GM12873 (cell line): ENCODE data around the gene RHOBTB3.

ENCODE experiments used
- TF ChIP-seq, protein P1 (sequence below): IDR thresholded peaks from 2 replicates; pipeline ENCODE4 v1.5.1; 2012; ENCODE audit warnings: low read depth, mild to moderate bottlenecking, moderate library complexity, low read length, control low read depth; ENCODE audit not compliant: insufficient read depth; ENCODE audit errors: missing control alignments

Gene RHOBTB3

DNA sequence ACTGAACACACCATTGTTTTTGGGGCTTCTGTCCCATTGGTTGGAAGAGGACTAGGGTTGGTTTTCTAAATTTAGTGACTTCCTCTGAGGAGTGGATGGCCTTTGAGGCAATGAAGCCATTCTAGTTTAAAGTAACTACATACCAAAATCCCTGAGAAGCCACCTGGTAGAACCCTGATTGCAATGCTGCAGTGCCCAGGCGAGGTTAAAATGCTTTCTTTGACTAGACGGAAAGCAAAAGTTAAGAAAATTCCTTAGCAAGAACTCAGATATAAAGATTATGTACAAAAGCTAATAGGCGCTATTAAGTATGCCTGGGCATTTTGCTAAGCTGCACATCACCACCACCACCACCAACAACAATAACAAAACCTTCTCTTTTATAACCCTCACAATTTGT is 70.8 kb downstream of the RHOBTB3 start:
- TF ChIP-seq, protein P1, sequence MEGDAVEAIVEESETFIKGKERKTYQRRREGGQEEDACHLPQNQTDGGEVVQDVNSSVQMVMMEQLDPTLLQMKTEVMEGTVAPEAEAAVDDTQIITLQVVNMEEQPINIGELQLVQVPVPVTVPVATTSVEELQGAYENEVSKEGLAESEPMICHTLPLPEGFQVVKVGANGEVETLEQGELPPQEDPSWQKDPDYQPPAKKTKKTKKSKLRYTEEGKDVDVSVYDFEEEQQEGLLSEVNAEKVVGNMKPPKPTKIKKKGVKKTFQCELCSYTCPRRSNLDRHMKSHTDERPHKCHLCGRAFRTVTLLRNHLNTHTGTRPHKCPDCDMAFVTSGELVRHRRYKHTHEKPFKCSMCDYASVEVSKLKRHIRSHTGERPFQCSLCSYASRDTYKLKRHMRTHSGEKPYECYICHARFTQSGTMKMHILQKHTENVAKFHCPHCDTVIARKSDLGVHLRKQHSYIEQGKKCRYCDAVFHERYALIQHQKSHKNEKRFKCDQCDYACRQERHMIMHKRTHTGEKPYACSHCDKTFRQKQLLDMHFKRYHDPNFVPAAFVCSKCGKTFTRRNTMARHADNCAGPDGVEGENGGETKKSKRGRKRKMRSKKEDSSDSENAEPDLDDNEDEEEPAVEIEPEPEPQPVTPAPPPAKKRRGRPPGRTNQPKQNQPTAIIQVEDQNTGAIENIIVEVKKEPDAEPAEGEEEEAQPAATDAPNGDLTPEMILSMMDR: no peak

DNA sequence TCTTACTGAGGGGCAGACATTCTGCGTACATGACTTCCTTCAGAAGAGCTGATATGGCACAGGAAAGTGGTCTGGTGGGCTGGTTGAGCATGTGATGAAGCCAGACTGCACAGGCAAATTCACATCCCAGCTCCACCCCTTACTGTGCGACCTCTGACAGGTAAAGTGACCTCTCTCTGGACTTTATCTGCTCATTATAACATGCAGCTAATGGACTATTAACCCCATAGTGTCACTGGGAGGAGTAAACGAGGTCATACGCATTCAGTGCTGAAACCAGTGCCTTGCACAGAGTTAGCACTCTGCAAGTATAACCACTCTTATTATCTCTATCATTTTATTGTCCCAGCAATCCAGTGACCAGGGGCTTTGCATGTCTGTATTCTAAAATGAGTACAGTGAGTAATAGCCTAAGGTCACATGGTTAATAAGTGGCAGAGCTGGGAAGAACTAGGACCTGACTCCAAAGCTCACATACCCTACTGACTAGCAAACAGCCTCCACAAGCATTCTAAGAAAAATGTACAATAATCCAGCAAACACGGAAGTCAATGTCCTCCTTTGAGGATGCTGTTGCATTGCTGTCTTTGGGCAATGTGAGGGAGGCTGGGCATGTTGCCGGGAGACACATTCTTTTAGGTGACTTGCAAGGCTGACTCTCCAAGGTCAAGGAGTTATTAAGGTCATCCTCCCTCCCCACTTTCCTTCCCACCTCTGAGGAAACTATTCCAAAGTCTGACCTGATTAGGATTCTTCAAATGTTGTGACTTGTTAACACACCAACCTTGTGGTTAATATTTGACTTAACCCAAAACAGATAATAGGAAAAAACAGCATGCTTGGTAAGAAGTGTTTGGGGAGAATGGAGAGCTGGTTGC is 72.4 kb downstream of the RHOBTB3 start:
- TF ChIP-seq, protein P1: no peak

DNA sequence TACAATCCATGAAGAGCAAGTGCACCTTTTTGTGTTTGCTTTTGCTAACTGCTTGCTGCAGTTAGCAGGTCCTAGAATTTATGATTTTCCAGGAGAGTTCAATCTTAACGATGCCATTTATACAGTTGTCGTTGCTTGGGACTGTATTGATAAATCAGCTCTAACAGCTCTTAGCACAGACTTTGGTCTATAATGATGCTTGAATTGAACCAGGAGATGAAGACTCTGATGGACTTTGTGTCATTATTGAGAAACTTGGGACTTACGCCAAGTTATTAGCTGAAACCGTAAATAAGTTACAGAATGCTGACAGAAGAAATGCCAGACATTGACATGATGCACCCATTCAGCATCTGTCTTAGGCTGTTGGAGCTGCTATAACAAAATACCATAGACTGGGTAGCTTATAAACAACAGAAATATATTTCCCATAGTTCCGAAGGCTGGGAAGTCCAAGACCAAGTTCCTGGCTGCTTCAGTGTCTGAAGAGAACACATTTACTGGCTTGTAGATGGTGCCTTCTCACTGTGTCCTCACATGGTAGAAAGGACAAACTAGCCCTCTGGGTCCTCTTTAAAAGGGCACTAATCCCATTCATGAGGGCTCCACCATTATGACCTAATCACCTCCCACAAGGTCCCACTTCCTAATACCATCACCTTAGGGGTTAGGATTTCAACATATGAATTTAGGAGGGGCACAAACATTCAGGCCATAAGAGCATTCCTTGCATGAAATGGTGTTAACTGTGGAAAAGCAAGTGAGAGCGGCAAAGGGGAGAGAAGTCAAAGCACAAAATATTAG is 73.8 kb downstream of the RHOBTB3 start:
- TF ChIP-seq, protein P1: no peak

DNA sequence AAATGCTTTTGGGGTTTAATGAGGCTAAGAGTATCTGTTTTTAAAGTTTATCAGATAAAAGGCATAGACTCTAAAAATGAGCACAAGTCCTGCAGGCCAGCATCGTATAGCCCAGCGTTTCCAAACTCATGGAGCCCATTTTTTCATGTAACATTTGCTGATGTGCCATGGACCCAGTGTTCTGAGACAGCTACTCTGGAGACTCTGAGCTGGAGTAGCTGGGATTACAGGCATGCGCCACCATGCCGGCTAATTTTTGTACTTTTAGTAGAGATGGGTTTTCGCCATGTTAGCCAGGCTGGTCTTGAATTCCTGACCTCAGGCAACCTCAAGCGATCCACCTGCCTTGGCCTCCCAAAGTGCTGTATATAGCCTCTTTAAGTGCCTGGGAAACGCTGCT is 75.6 kb downstream of the RHOBTB3 start:
- TF ChIP-seq, protein P1: no peak

DNA sequence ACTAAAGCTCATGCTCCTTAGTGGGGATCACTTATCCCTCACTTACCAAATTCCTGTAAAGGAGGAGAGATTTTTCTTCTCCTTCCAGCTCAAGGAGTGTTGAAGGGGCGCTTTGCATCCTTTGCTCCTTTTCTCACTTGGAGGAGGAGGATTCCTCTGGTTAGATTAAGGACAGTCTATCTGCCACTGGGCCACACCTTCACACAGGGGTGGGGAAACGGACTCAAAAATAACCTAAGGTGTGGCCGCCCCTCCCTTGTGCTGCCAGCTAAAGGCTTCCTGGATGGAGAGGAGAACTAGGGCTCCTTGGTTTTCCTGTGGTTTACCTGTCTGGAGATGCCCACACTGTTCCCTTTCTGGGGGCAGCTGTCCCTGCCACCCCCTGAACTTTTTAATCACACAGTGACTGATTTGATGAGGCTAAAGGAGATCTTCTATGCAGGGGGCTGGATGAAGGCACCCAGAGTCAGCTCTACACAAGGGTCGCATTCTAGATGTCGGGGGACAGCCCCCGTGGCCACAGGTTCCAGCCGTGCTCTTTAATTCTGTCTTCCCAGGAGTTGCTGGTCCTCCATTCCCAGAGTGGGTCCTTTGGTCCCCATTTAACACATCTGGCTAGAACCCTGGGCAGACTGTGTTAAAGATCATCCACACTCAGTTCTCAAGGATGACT is 77.0 kb downstream of the RHOBTB3 start:
- TF ChIP-seq, protein P1: no peak

DNA sequence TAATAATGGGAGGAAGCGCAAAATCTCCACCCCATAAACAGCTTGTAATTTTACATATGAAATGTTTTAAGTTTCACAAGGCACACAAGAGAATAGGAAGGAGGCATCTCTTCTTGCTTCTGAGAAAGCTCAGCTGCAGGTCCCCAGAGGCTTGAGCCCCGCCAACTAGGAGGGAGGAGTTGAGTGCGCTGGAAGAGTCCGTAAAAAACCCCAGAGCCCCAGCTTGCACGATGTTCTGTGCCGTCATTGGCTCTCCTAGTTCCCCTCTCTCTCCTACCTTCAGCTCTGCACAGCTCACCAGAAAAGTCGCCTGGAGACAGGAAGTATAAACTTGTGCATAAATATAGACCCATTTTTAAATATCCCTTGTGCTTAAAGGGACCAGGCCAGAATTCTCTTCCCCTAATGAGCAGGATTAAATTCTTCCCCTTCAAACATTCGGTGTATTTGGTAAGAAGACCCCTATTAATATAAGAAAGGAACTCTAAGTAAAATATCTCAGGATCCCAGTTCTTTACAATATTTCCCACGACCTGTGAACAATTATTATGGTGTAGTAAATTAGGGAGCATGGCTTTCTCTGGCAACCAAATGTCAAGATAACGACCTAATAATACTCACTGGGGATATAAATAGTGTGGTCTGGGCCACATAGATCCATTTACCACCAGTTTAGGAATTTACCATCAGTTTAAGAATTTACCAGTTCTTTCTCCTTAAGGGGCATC is 77.7 kb downstream of the RHOBTB3 start:
- TF ChIP-seq, protein P1: no peak
